WTC11 (cell line): ENCODE results near the gene GYS1. TPM values are rescaled to one million over a fixed set of nuclear protein-coding genes. Genes with fewer than 3 reads are reported as not detected.

ENCODE experiments used
- ATAC-seq: fragments of 200-7000 bp; cut with Tn5 transposase; 2 replicates; pipeline ENCODE4 v1.10.0; 2021; ENCODE audit warnings: mild to moderate bottlenecking, moderate library complexity
- CTCF ChIA-PET: fragments of 300-600 bp; sonication (Branson Sonifier 250); formaldehyde crosslinking; loops from one replicate; lab custom pipeline; 2021; ENCODE audit warnings: antibody characterized with exemption; lab: Charles Lee
- POLR2A ChIA-PET: fragments of 350-600 bp; sonication (Branson Sonifier 250); formaldehyde crosslinking; loops from one replicate; lab custom pipeline; 2021; ENCODE audit warnings: antibody characterized with exemption; lab: Charles Lee
- DNase-seq: peaks from one replicate; pipeline ENCODE4 v3.0.0; 2021; ENCODE audit warnings: low spot score
- H3K27ac Mint-ChIP-seq: 2 replicates; pipeline ENCODE4 v1.8.0; 2021; ENCODE audit warnings: mixed read lengths
- H3K27me3 Mint-ChIP-seq: 2 replicates; pipeline ENCODE4 v1.8.0; 2021; ENCODE audit warnings: low read depth, mild to moderate bottlenecking, moderate library complexity, mixed read lengths
- H3K36me3 Mint-ChIP-seq: 2 replicates; pipeline ENCODE4 v1.8.0; 2021; ENCODE audit warnings: mixed read lengths
- H3K4me1 Mint-ChIP-seq: 2 replicates; pipeline ENCODE4 v1.8.0; 2022; ENCODE audit warnings: mixed read lengths
- H3K4me3 Mint-ChIP-seq: 2 replicates; pipeline ENCODE4 v1.8.0; 2021; ENCODE audit warnings: mild to moderate bottlenecking, moderate library complexity, mixed read lengths
- H3K9me3 Mint-ChIP-seq: 2 replicates; pipeline ENCODE4 v1.8.0; 2021; ENCODE audit warnings: mixed read lengths
- ATF1 ChIP-seq: sonication (generic); formaldehyde crosslinking; IDR thresholded peaks from 2 replicates; pipeline ENCODE4 v1.8.1; 2023; ENCODE audit warnings: mild to moderate bottlenecking, moderate library complexity, missing genetic modification reagents
- CTCF ChIP-seq: fragments of 200-600 bp; IDR thresholded peaks from 2 replicates; pipeline ENCODE4 v1.8.0; 2022; ENCODE audit warnings: antibody characterized with exemption
- ELF4 ChIP-seq: sonication (generic); formaldehyde crosslinking; IDR thresholded peaks from 2 replicates; pipeline ENCODE4 v1.8.1; 2022; ENCODE audit warnings: low read depth, mild to moderate bottlenecking, moderate library complexity, missing genetic modification reagents
- ETV6 ChIP-seq: sonication (generic); formaldehyde crosslinking; IDR thresholded peaks from 2 replicates; pipeline ENCODE4 v1.8.1; 2022; ENCODE audit warnings: mild to moderate bottlenecking, missing genetic modification reagents
- FOXK1 ChIP-seq: sonication (generic); formaldehyde crosslinking; IDR thresholded peaks from 2 replicates; pipeline ENCODE4 v1.8.0; 2022; ENCODE audit warnings: mild to moderate bottlenecking, moderate library complexity, missing genetic modification reagents
- MYBL2 ChIP-seq: sonication (generic); formaldehyde crosslinking; IDR thresholded peaks from 2 replicates; pipeline ENCODE4 v1.8.1; 2023; ENCODE audit warnings: mild to moderate bottlenecking, moderate library complexity, missing genetic modification reagents
- NFATC4 ChIP-seq: fragments of 250-450 bp; sonication (Bioruptor Pico); IDR thresholded peaks from 2 replicates; pipeline ENCODE4 v1.9.0; 2021; ENCODE audit warnings: mild to moderate bottlenecking
- NFE2L1 ChIP-seq: sonication (generic); formaldehyde crosslinking; IDR thresholded peaks from 2 replicates; pipeline ENCODE4 v1.8.1; 2023; ENCODE audit warnings: missing genetic modification reagents
- NFYB ChIP-seq: sonication (generic); formaldehyde crosslinking; conservative IDR thresholded peaks from 2 replicates; pipeline ENCODE4 v1.8.0; 2022; ENCODE audit warnings: low read depth, missing genetic modification reagents
- PRRX2 ChIP-seq: fragments of 250-450 bp; sonication (Bioruptor Pico); IDR thresholded peaks from 2 replicates; pipeline ENCODE4 v1.8.0; 2021; ENCODE audit warnings: mild to moderate bottlenecking
- RELA ChIP-seq: sonication (generic); formaldehyde crosslinking; IDR thresholded peaks from 2 replicates; pipeline ENCODE4 v1.8.1; 2022; ENCODE audit warnings: missing genetic modification reagents, mild to moderate bottlenecking, borderline replicate concordance
- USF1 ChIP-seq: sonication (generic); formaldehyde crosslinking; IDR thresholded peaks from 2 replicates; pipeline ENCODE4 v1.8.0; 2022; ENCODE audit warnings: mild to moderate bottlenecking, missing genetic modification reagents
- USF2 ChIP-seq: sonication (generic); formaldehyde crosslinking; IDR thresholded peaks from 2 replicates; pipeline ENCODE4 v1.8.1; 2023; ENCODE audit warnings: mild to moderate bottlenecking, missing genetic modification reagents, moderate library complexity
- ZBTB21 ChIP-seq: sonication (generic); formaldehyde crosslinking; IDR thresholded peaks from 2 replicates; pipeline ENCODE4 v1.8.1; 2023; ENCODE audit warnings: mild to moderate bottlenecking, missing genetic modification reagents, borderline replicate concordance
- ZNF121 ChIP-seq: sonication (generic); formaldehyde crosslinking; IDR thresholded peaks from 2 replicates; pipeline ENCODE4 v1.8.0; 2023; ENCODE audit warnings: missing genetic modification reagents
- ZNF396 ChIP-seq: fragments of 250-450 bp; sonication (Bioruptor Pico); IDR thresholded peaks from 2 replicates; pipeline ENCODE4 v1.8.0; 2021; ENCODE audit warnings: mild to moderate bottlenecking, moderate library complexity, borderline replicate concordance
- ZNF416 ChIP-seq: fragments of 250-450 bp; sonication (Bioruptor Pico); IDR thresholded peaks from 2 replicates; pipeline ENCODE4 v1.9.0; 2021; ENCODE audit warnings: mild to moderate bottlenecking, inconsistent platforms
- ZNF532 ChIP-seq: fragments of 250-450 bp; sonication (Bioruptor Pico); IDR thresholded peaks from 2 replicates; pipeline ENCODE4 v1.9.0; 2021; ENCODE audit warnings: mild to moderate bottlenecking, borderline replicate concordance
- total RNA-seq: library from RNA; stranded (reverse); gene quantifications from 3 replicates; pipeline ENCODE4 v1.2.3, GENCODE V29; 2021
- TF ChIP-seq, protein P1 (sequence below): sonication (generic); formaldehyde crosslinking; IDR thresholded peaks from 2 replicates; pipeline ENCODE4 v1.8.0; 2023; ENCODE audit warnings: mild to moderate bottlenecking, missing genetic modification reagents
- TF ChIP-seq, protein P2 (sequence below): fragments of 250-450 bp; sonication (Bioruptor Pico); IDR thresholded peaks from 2 replicates; pipeline ENCODE4 v1.9.0; 2021; ENCODE audit warnings: mild to moderate bottlenecking
- TF ChIP-seq, protein P3 (sequence below): fragments of 250-450 bp; sonication (Bioruptor Pico); IDR thresholded peaks from 2 replicates; pipeline ENCODE4 v1.9.0; 2021; ENCODE audit warnings: mild to moderate bottlenecking
- TF ChIP-seq, protein P4 (sequence below): sonication (generic); formaldehyde crosslinking; IDR thresholded peaks from 2 replicates; pipeline ENCODE4 v1.8.1; 2022; ENCODE audit warnings: low read depth, missing genetic modification reagents, borderline replicate concordance

The GYS1 gene
- total RNA-seq, 1 experiment from 2014 or later: 52.0 TPM

DNA sequence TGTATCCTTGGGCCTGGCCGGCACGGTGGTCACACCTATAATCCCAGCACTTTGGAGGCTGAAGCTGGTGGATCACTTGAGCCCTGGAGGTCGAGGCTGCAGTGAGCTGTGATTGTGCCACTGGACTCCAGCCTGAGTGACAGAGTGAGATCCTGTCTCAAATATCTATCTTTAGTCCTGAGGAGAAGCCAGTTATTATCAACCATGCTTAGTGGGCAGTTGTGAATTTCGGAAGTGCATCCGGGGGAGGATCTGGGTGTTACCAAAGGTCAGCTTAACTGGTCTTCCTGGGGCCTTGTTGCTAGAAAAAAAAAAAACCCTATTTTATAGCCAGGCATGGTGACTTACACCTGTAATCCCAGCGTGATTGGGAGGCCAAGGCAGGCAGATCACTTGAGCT lies 50.0 kb downstream of the GYS1 start (continued):
- TF ChIP-seq, protein P1, sequence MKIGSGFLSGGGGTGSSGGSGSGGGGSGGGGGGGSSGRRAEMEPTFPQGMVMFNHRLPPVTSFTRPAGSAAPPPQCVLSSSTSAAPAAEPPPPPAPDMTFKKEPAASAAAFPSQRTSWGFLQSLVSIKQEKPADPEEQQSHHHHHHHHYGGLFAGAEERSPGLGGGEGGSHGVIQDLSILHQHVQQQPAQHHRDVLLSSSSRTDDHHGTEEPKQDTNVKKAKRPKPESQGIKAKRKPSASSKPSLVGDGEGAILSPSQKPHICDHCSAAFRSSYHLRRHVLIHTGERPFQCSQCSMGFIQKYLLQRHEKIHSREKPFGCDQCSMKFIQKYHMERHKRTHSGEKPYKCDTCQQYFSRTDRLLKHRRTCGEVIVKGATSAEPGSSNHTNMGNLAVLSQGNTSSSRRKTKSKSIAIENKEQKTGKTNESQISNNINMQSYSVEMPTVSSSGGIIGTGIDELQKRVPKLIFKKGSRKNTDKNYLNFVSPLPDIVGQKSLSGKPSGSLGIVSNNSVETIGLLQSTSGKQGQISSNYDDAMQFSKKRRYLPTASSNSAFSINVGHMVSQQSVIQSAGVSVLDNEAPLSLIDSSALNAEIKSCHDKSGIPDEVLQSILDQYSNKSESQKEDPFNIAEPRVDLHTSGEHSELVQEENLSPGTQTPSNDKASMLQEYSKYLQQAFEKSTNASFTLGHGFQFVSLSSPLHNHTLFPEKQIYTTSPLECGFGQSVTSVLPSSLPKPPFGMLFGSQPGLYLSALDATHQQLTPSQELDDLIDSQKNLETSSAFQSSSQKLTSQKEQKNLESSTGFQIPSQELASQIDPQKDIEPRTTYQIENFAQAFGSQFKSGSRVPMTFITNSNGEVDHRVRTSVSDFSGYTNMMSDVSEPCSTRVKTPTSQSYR (CRISPR knock-in tag): no peak
- TF ChIP-seq ZNF396 (CRISPR knock-in tag) (no peak), ELF4 (CRISPR knock-in tag) (no peak)
- TF ChIP-seq, protein P2, sequence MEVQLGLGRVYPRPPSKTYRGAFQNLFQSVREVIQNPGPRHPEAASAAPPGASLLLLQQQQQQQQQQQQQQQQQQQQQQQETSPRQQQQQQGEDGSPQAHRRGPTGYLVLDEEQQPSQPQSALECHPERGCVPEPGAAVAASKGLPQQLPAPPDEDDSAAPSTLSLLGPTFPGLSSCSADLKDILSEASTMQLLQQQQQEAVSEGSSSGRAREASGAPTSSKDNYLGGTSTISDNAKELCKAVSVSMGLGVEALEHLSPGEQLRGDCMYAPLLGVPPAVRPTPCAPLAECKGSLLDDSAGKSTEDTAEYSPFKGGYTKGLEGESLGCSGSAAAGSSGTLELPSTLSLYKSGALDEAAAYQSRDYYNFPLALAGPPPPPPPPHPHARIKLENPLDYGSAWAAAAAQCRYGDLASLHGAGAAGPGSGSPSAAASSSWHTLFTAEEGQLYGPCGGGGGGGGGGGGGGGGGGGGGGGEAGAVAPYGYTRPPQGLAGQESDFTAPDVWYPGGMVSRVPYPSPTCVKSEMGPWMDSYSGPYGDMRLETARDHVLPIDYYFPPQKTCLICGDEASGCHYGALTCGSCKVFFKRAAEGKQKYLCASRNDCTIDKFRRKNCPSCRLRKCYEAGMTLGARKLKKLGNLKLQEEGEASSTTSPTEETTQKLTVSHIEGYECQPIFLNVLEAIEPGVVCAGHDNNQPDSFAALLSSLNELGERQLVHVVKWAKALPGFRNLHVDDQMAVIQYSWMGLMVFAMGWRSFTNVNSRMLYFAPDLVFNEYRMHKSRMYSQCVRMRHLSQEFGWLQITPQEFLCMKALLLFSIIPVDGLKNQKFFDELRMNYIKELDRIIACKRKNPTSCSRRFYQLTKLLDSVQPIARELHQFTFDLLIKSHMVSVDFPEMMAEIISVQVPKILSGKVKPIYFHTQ (CRISPR knock-in tag): no peak

DNA sequence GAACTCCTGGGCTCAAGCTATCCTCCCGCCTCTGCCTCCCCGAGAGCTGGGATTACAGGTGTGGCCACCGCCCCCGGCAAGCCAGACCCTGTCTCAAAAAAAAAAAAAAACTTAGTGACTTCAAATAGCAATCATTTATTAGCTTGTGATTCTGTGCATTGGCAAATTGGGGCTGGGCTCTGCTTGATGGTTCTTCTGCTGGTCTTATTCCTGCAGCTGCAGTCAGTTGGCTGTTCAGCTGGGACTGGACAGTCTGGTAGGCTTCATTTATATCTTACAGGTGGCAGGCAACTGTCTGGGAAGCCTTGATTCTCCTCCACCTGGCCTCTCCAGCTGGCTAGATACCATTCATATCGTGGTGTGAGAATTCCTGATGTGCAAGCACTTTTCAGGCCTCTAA lies 52.2 kb downstream of the GYS1 start:
- CTCF ChIA-PET: interaction anchor here (0.9 kb wide), 1 partner anchor 30 kb away, joined by 3 read pairs; no protein-coding TSS in a partner anchor
- no peak overlapping the region for H3K4me3 Mint-ChIP-seq
- H3K9me3 Mint-ChIP-seq: peaks cover 6% of the 10 kb centered on the region
- no peak for DNase-seq
- peaks cover 13% of the 10 kb centered on the region for H3K36me3 Mint-ChIP-seq
- no peak for ATAC-seq
- H3K27ac Mint-ChIP-seq: no peak overlapping the region
- H3K4me1 Mint-ChIP-seq: no peaks in the 10 kb centered on the region
- POLR2A ChIA-PET: no interaction called here
- H3K27me3 Mint-ChIP-seq: peaks cover 6% of the 10 kb centered on the region; the same call in 1 of the 2 replicates
- TF ChIP-seq ZBTB21 (no peak), ZNF532 (no peak), NFYB (CRISPR knock-in tag) (no peak), USF1 (no peak), CTCF (no peak), RELA (CRISPR knock-in tag) (no peak), ZNF416 (CRISPR knock-in tag) (no peak), USF2 (CRISPR knock-in tag) (no peak), PRRX2 (CRISPR knock-in tag) (no peak), ETV6 (CRISPR knock-in tag) (no peak), NFE2L1 (CRISPR knock-in tag) (no peak), MYBL2 (CRISPR knock-in tag) (no peak), NFATC4 (no peak), ZNF121 (CRISPR knock-in tag) (no peak), FOXK1 (no peak), ATF1 (CRISPR knock-in tag) (no peak)
- TF ChIP-seq, protein P3, sequence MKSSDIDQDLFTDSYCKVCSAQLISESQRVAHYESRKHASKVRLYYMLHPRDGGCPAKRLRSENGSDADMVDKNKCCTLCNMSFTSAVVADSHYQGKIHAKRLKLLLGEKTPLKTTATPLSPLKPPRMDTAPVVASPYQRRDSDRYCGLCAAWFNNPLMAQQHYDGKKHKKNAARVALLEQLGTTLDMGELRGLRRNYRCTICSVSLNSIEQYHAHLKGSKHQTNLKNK (CRISPR knock-in tag): no peak
- TF ChIP-seq, protein P4, sequence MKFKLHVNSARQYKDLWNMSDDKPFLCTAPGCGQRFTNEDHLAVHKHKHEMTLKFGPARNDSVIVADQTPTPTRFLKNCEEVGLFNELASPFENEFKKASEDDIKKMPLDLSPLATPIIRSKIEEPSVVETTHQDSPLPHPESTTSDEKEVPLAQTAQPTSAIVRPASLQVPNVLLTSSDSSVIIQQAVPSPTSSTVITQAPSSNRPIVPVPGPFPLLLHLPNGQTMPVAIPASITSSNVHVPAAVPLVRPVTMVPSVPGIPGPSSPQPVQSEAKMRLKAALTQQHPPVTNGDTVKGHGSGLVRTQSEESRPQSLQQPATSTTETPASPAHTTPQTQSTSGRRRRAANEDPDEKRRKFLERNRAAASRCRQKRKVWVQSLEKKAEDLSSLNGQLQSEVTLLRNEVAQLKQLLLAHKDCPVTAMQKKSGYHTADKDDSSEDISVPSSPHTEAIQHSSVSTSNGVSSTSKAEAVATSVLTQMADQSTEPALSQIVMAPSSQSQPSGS (CRISPR knock-in tag): no peak
